Measurements from ENCODE around the gene RAVER2.

RAVER2 gene

GRCh38 chr1:64829411-64830029 lies 84.6 kb downstream of the RAVER2 start:
- H3K79me1 ChIP-seq (ENCODE audit: low read length), result no peaks in the 10 kb centered on the region
- H3K9ac ChIP-seq (ENCODE audit: low read length), result no peak overlapping the region
- H3K4me2 ChIP-seq (ENCODE audit: low read length), result no peak overlapping the region
- H3K56ac ChIP-seq (ENCODE audit: low read length), result no peak overlapping the region
- H4K8ac ChIP-seq (ENCODE audit: low read depth, low read length), result no peak overlapping the region
- no peak overlapping the region for H3K4ac ChIP-seq (ENCODE audit: low read depth, low read length)
- no peaks in the 10 kb centered on the region for H3K27me3 ChIP-seq (ENCODE audit: insufficient read depth, low read length, poor library complexity)
- no peak overlapping the region for H2AK5ac ChIP-seq (ENCODE audit: low read length)
- H3K23ac ChIP-seq (ENCODE audit: low read length), result no peak overlapping the region
- no peak overlapping the region for H3K27ac ChIP-seq (ENCODE audit: low read depth, low read length)
- H3K4me1 ChIP-seq (ENCODE audit: control insufficient read depth, low read depth, low read length), result no peaks in the 10 kb centered on the region
- H2BK120ac ChIP-seq (ENCODE audit: low read depth, low read length), result no peak overlapping the region
- DNase-seq, result peak; percentile 64
- no peak overlapping the region for H3K18ac ChIP-seq (ENCODE audit: low read length)
- WGBS (ENCODE audit: extremely low coverage, insufficient coverage, low lambda C conversion rate), result no CpG with 5 or more reads among the region's 8 CpGs
- no peak overlapping the region for H3K4me3 ChIP-seq (ENCODE audit: low read length)
- no peak overlapping the region for H2BK5ac ChIP-seq (ENCODE audit: low read length)
- H3K79me2 ChIP-seq (ENCODE audit: control insufficient read depth, insufficient read depth, low read length), result no peaks in the 10 kb centered on the region
- H4K5ac ChIP-seq (ENCODE audit: low read length), result no peak overlapping the region
- H2BK15ac ChIP-seq (replicated peaks; ENCODE audit: low read depth), result no peak overlapping the region
- H3K36me3 ChIP-seq (ENCODE audit: control insufficient read depth, insufficient read depth, low read length), result no peaks in the 10 kb centered on the region

- Histone ChIP-seq H2BK15ac (replicated peaks; ENCODE audit: low read depth) (no peak overlapping the region), H2BK5ac (ENCODE audit: low read length) (no peak overlapping the region), H2AK5ac (ENCODE audit: low read length) (no peak overlapping the region), H3K79me1 (ENCODE audit: low read length) (no peaks in the 10 kb centered on the region), H3K9ac (ENCODE audit: low read length) (no peak overlapping the region), H2BK120ac (ENCODE audit: low read depth, low read length) (no peak overlapping the region), H3K27ac (ENCODE audit: low read depth, low read length) (no peak overlapping the region), H3K23ac (ENCODE audit: low read length) (no peak overlapping the region), H3K4me3 (ENCODE audit: low read length) (no peak overlapping the region), H4K8ac (ENCODE audit: low read depth, low read length) (no peak overlapping the region), H3K36me3 (ENCODE audit: control insufficient read depth, insufficient read depth, low read length) (no peaks in the 10 kb centered on the region), H3K79me2 (ENCODE audit: control insufficient read depth, insufficient read depth, low read length) (no peaks in the 10 kb centered on the region), H3K56ac (ENCODE audit: low read length) (no peak overlapping the region), H3K4ac (ENCODE audit: low read depth, low read length) (no peak overlapping the region), H4K5ac (ENCODE audit: low read length) (no peak overlapping the region), H3K4me2 (ENCODE audit: low read length) (no peak overlapping the region), H3K4me1 (ENCODE audit: control insufficient read depth, low read depth, low read length) (no peaks in the 10 kb centered on the region), H3K27me3 (ENCODE audit: insufficient read depth, low read length, poor library complexity) (no peaks in the 10 kb centered on the region), H3K18ac (ENCODE audit: low read length) (no peak overlapping the region)
- no peak for DNase-seq
- no CpG with 5 or more reads among the region's 5 CpGs for WGBS (ENCODE audit: extremely low coverage, insufficient coverage, low lambda C conversion rate)
Observed at GRCh38 chr1:64830030-64830651, 85.3 kb downstream of the RAVER2 start.

- Histone ChIP-seq H3K27ac (ENCODE audit: low read depth, low read length) (no peak overlapping the region), H3K18ac (ENCODE audit: low read length) (no peak overlapping the region), H3K9ac (ENCODE audit: low read length) (no peak overlapping the region)
Observed at GRCh38 chr1:64834734-64835133, 89.9 kb downstream of the RAVER2 start.

GRCh38 chr1:64836802-64837201 lies 91.9 kb downstream of the RAVER2 start:
- Histone ChIP-seq H3K36me3 (ENCODE audit: control insufficient read depth, insufficient read depth, low read length) (peaks cover 3% of the 10 kb centered on the region), H2AK5ac (ENCODE audit: low read length) (no peak overlapping the region), H3K27ac (ENCODE audit: low read depth, low read length) (no peak overlapping the region), H3K79me2 (ENCODE audit: control insufficient read depth, insufficient read depth, low read length) (no peaks in the 10 kb centered on the region), H3K4me2 (ENCODE audit: low read length) (no peak overlapping the region), H3K4ac (ENCODE audit: low read depth, low read length) (no peak overlapping the region), H3K23ac (ENCODE audit: low read length) (no peak overlapping the region), H4K8ac (ENCODE audit: low read depth, low read length) (no peak overlapping the region), H2BK5ac (ENCODE audit: low read length) (no peak overlapping the region), H3K9ac (ENCODE audit: low read length) (no peak overlapping the region), H2BK15ac (replicated peaks; ENCODE audit: low read depth) (no peak overlapping the region), H3K27me3 (ENCODE audit: insufficient read depth, low read length, poor library complexity) (no peaks in the 10 kb centered on the region), H3K79me1 (ENCODE audit: low read length) (no peaks in the 10 kb centered on the region), H3K56ac (ENCODE audit: low read length) (no peak overlapping the region), H3K4me3 (ENCODE audit: low read length) (no peak overlapping the region), H3K18ac (ENCODE audit: low read length) (no peak overlapping the region), H3K4me1 (ENCODE audit: control insufficient read depth, low read depth, low read length) (no peaks in the 10 kb centered on the region), H4K5ac (ENCODE audit: low read length) (no peak overlapping the region), H2BK120ac (ENCODE audit: low read depth, low read length) (no peak overlapping the region)
- WGBS (ENCODE audit: extremely low coverage, insufficient coverage, low lambda C conversion rate), result no CpG with 5 or more reads among the region's 8 CpGs
- no peak for DNase-seq

More at GRCh38 chr1:64834734-64835133, 89.9 kb downstream of the RAVER2 start:
- Histone ChIP-seq H3K4me2 (ENCODE audit: low read length) (no peak overlapping the region), H2AK5ac (ENCODE audit: low read length) (no peak overlapping the region), H3K4me3 (ENCODE audit: low read length) (no peak overlapping the region), H2BK120ac (ENCODE audit: low read depth, low read length) (no peak overlapping the region), H4K8ac (ENCODE audit: low read depth, low read length) (no peak overlapping the region), H3K4me1 (ENCODE audit: control insufficient read depth, low read depth, low read length) (no peaks in the 10 kb centered on the region), H3K79me1 (ENCODE audit: low read length) (no peaks in the 10 kb centered on the region), H3K56ac (ENCODE audit: low read length) (no peak overlapping the region), H3K4ac (ENCODE audit: low read depth, low read length) (no peak overlapping the region), H3K23ac (ENCODE audit: low read length) (no peak overlapping the region), H3K36me3 (ENCODE audit: control insufficient read depth, insufficient read depth, low read length) (peaks cover 3% of the 10 kb centered on the region), H2BK5ac (ENCODE audit: low read length) (no peak overlapping the region), H3K27me3 (ENCODE audit: insufficient read depth, low read length, poor library complexity) (no peaks in the 10 kb centered on the region), H2BK15ac (replicated peaks; ENCODE audit: low read depth) (no peak overlapping the region), H4K5ac (ENCODE audit: low read length) (no peak overlapping the region), H3K79me2 (ENCODE audit: control insufficient read depth, insufficient read depth, low read length) (no peaks in the 10 kb centered on the region)
- no peak for DNase-seq

GRCh38 chr1:64838486-64838885 lies 93.6 kb downstream of the RAVER2 start:
- Histone ChIP-seq H2BK120ac (ENCODE audit: low read depth, low read length) (no peak overlapping the region), H3K36me3 (ENCODE audit: control insufficient read depth, insufficient read depth, low read length) (peaks cover 3% of the 10 kb centered on the region), H2BK5ac (ENCODE audit: low read length) (no peak overlapping the region)

GRCh38 chr1:64839261-64839660 lies 94.4 kb downstream of the RAVER2 start:
- H2BK120ac ChIP-seq (ENCODE audit: low read depth, low read length), result no peak overlapping the region
- H2AK5ac ChIP-seq (ENCODE audit: low read length), result no peak overlapping the region
- H3K27ac ChIP-seq (ENCODE audit: low read depth, low read length), result no peak overlapping the region
- no peak overlapping the region for H3K23ac ChIP-seq (ENCODE audit: low read length)
- no peak overlapping the region for H3K4me2 ChIP-seq (ENCODE audit: low read length)
- H3K56ac ChIP-seq (ENCODE audit: low read length), result no peak overlapping the region
- H4K8ac ChIP-seq (ENCODE audit: low read depth, low read length), result no peak overlapping the region
- no peaks in the 10 kb centered on the region for H3K4me1 ChIP-seq (ENCODE audit: control insufficient read depth, low read depth, low read length)
- peaks cover 3% of the 10 kb centered on the region for H3K36me3 ChIP-seq (ENCODE audit: control insufficient read depth, insufficient read depth, low read length)
- no peaks in the 10 kb centered on the region for H3K79me2 ChIP-seq (ENCODE audit: control insufficient read depth, insufficient read depth, low read length)
- no peak overlapping the region for H3K9ac ChIP-seq (ENCODE audit: low read length)
- H3K4ac ChIP-seq (ENCODE audit: low read depth, low read length), result no peak overlapping the region
- no peak overlapping the region for H3K18ac ChIP-seq (ENCODE audit: low read length)
- H3K27me3 ChIP-seq (ENCODE audit: insufficient read depth, low read length, poor library complexity), result no peaks in the 10 kb centered on the region
- no CpG with 5 or more reads among the region's 5 CpGs for WGBS (ENCODE audit: extremely low coverage, insufficient coverage, low lambda C conversion rate)
- H2BK15ac ChIP-seq (replicated peaks; ENCODE audit: low read depth), result no peak overlapping the region
- H4K5ac ChIP-seq (ENCODE audit: low read length), result no peak overlapping the region
- no peak overlapping the region for H2BK5ac ChIP-seq (ENCODE audit: low read length)
- DNase-seq, result no peak
- H3K4me3 ChIP-seq (ENCODE audit: low read length), result no peak overlapping the region
- H3K79me1 ChIP-seq (ENCODE audit: low read length), result no peaks in the 10 kb centered on the region

More at GRCh38 chr1:64838486-64838885, 93.6 kb downstream of the RAVER2 start:
- no peak overlapping the region for H2AK5ac ChIP-seq (ENCODE audit: low read length)
- no peak overlapping the region for H3K9ac ChIP-seq (ENCODE audit: low read length)
- H3K79me2 ChIP-seq (ENCODE audit: control insufficient read depth, insufficient read depth, low read length), result no peaks in the 10 kb centered on the region
- no peaks in the 10 kb centered on the region for H3K27me3 ChIP-seq (ENCODE audit: insufficient read depth, low read length, poor library complexity)
- H3K4me3 ChIP-seq (ENCODE audit: low read length), result no peak overlapping the region
- no peak overlapping the region for H4K5ac ChIP-seq (ENCODE audit: low read length)
- H4K8ac ChIP-seq (ENCODE audit: low read depth, low read length), result no peak overlapping the region
- no peak for DNase-seq
- H3K18ac ChIP-seq (ENCODE audit: low read length), result no peak overlapping the region
- no CpG with 5 or more reads among the region's 7 CpGs for WGBS (ENCODE audit: extremely low coverage, insufficient coverage, low lambda C conversion rate)
- H3K4ac ChIP-seq (ENCODE audit: low read depth, low read length), result no peak overlapping the region
- no peaks in the 10 kb centered on the region for H3K79me1 ChIP-seq (ENCODE audit: low read length)
- no peak overlapping the region for H2BK15ac ChIP-seq (replicated peaks; ENCODE audit: low read depth)
- no peak overlapping the region for H3K56ac ChIP-seq (ENCODE audit: low read length)
- H3K27ac ChIP-seq (ENCODE audit: low read depth, low read length), result no peak overlapping the region
- no peaks in the 10 kb centered on the region for H3K4me1 ChIP-seq (ENCODE audit: control insufficient read depth, low read depth, low read length)
- H3K4me2 ChIP-seq (ENCODE audit: low read length), result no peak overlapping the region
- no peak overlapping the region for H3K23ac ChIP-seq (ENCODE audit: low read length)

Data from mesendoderm (in vitro differentiated cells).